D721Med (cell line): ENCODE data around the gene PTPN18.

ENCODE experiments used
- DNase-seq: peaks from one replicate; pipeline ENCODE4 v3.0.0; 2011; ENCODE audit warnings: low spot score; ENCODE audit not compliant: insufficient read length
- FAIRE-seq: peaks from 2 replicates; lab custom pipeline; 2011; peaks lifted over from hg19 to GRCh38; lab: Jason Lieb, UNC
- TF ChIP-seq, protein P1 (sequence below): IDR thresholded peaks from 2 replicates; pipeline ENCODE4 v1.5.1; 2012; ENCODE audit warnings: mild to moderate bottlenecking, control low read depth; ENCODE audit not compliant: insufficient read depth; ENCODE audit errors: missing control alignments

The PTPN18 gene

DNA sequence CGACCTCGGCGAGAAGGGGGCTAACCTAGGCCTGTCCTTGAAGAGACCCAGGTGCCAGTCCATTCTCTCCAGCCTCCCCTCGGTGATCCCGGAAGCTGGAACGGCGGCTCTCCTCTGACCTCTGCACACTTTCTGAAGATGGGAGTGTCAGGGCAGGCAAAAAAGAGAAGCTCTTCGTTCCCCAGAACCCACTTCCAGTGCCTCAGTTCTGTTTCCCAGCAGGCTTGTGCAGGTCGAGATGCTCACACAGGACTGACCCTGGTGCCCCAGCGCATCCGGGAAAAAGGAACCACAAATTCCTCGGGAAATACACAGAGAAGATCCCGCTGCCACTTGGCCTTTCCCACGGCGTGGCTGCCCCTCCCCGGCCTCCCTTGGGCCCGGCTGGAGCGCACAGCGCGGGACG is 681 bp upstream of the PTPN18 start:
- no peak for DNase-seq
- FAIRE-seq, result no peak
- TF ChIP-seq, protein P1, sequence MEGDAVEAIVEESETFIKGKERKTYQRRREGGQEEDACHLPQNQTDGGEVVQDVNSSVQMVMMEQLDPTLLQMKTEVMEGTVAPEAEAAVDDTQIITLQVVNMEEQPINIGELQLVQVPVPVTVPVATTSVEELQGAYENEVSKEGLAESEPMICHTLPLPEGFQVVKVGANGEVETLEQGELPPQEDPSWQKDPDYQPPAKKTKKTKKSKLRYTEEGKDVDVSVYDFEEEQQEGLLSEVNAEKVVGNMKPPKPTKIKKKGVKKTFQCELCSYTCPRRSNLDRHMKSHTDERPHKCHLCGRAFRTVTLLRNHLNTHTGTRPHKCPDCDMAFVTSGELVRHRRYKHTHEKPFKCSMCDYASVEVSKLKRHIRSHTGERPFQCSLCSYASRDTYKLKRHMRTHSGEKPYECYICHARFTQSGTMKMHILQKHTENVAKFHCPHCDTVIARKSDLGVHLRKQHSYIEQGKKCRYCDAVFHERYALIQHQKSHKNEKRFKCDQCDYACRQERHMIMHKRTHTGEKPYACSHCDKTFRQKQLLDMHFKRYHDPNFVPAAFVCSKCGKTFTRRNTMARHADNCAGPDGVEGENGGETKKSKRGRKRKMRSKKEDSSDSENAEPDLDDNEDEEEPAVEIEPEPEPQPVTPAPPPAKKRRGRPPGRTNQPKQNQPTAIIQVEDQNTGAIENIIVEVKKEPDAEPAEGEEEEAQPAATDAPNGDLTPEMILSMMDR, result no peak

DNA sequence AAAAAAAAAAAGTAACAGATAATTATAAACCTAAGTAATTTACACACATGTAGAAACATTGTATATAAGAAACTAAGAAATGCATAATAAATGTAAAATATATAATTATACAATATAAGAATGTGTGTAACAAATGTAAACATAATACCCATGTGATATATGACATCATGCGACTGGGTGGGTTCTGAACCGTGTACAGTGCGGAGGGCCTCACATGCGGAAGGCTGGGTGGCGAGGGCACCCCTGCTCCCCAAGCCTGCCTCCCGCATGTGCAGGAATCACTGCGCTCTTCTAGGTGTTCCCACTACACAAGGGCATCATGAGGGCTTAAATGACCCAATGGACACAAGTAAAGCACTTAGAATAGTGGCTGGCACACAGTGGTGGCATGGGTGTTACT is 2.0 kb downstream of the PTPN18 start:
- FAIRE-seq (no peak), DNase-seq (no peak)
- TF ChIP-seq, protein P1, result no peak

DNA sequence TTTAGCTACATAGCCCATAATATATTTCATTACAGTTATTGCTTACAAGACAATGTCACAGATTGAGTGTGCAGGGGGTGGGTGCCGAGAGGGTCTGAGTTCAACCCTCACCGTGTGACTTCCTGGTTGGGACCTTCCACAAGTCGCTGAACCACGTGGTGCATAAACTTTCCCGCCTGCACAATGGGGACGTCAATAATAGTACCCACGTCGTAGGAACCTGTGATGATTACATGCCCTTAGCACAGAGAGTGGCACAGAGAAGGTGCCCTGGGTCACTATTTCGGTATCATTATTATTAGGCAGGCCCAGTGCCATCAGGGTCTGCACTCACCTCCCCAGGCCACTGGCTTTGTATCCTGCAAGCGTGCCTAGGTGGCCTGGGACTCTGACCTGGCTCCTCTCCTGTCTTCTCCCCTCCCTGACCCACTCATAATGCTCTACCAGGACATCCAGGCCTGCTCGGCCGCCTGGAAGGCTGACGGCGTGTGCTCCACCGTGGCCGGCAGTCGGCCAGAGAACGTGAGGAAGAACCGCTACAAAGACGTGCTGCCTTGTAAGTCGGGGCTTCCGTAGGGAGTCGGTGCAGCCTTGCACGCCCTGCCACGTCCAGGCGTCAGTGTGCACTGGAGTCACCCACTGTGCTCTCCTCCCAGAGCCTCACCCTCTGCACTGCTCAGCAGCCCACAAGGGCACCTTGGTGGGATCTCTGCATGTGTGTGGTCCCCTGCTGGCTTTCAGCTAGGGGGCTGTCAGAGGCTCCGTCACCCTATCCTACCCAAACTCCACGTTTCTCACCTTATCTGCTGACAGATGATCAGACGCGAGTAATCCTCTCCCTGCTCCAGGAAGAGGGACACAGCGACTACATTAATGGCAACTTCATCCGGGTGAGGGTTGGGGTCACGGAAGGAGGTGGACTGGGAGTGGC is 2.8 kb downstream of the PTPN18 start:
- FAIRE-seq, result no peak
- TF ChIP-seq, protein P1, result no peak
- no peak for DNase-seq

DNA sequence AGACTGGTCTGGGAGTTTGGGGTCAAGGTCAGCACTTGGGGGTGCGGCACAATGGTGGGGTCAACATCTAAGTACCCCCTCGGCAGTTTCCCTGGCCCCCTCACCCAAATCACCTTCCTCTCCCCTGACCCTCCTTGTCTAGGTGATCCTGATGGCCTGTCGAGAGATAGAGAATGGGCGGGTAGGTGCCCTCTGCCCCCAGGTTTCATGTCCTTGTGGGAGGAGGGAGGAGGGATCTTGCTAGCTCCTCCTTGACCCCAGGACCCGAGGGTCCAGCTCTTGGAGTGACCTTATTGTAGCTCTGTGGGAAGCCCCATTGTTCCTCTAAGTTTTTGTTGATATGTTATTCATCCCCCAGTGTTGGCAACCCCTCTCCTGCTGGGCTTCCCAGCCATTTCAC is 3.6 kb downstream of the PTPN18 start:
- FAIRE-seq (no peak), DNase-seq (no peak)
- TF ChIP-seq, protein P1, result no peak

DNA sequence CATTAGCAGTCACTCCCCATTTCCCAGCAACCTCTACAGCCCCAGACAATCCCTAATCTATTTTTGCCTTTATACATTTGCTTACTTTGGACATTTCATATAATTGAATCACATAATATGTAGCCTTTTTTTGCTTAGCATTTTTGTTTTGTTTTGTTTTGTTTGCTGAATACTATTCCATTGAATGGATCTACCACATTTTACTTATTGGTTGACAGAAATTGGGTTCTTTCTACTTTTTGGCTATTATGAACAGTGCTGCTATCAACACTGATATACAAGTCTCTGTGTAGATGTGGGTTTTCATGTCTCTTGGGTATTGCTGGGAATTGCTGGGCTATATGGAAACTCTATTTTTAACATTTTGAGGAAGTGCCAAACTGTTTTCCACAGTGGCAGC is 7.6 kb downstream of the PTPN18 start:
- FAIRE-seq (no peak), DNase-seq (no peak)
- TF ChIP-seq, protein P1, result no peak

DNA sequence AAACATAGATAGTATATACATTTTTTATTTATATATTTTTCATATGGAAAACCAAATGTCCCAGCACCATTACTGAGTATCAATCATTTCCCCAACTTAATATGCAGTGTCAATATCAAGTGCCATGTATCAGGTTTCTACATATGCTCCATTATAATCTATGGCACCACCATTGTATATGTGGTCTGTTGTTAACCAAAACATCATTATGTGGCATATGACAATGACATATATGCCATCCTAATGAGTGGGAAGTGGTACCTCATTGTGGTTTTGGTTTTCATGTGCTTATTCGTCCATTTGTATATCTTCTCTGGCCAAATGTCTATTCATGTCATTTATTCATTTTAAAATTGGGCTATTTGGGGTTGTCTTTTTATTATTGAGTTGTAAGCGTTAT is 9.2 kb downstream of the PTPN18 start:
- DNase-seq (no peak), FAIRE-seq (no peak)
- TF ChIP-seq, protein P1, result no peak

DNA sequence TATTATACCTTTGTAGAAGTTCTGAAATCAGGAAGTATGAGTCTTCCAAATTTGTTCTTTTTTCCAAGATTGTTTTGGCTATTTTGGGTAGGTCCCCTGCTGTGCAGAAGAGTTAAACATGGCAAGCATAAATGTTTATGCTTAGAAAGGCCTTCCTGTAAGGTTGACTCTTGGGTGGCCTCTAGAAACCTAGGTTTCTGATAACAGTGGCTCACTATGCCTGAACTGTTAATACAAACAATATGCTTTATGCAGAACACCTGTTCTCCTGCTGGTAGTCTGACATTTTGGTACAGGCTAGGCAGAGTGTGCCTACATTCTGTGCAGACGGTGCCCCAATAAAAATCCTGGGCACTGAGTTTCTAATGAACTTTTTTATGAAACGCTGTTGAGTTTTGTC is 10.1 kb downstream of the PTPN18 start:
- TF ChIP-seq, protein P1, result no peak
- DNase-seq (no peak), FAIRE-seq (no peak)
